IPS-18a (cell line): ENCODE results near the gene PPP2R2D.

Source experiments
- H3K27ac ChIP-seq: one replicate; pipeline ENCODE4 v1.5.1; 2013; ENCODE audit warnings: low read length
- H3K27me3 ChIP-seq: one replicate; pipeline ENCODE4 v1.6.1; 2013; ENCODE audit warnings: mild to moderate bottlenecking, low read length; ENCODE audit not compliant: control insufficient read depth, insufficient read depth
- H3K36me3 ChIP-seq: one replicate; pipeline ENCODE4 v1.6.1; 2013; ENCODE audit warnings: low read depth, low read length; ENCODE audit not compliant: control insufficient read depth
- H3K4me1 ChIP-seq: one replicate; pipeline ENCODE4 v1.6.1; 2013; ENCODE audit warnings: low read depth, low read length; ENCODE audit not compliant: control insufficient read depth
- H3K4me3 ChIP-seq: one replicate; pipeline ENCODE4 v1.5.1; 2013; ENCODE audit warnings: low read length
- H3K9ac ChIP-seq: one replicate; pipeline ENCODE4 v1.6.1; 2013; ENCODE audit warnings: mild to moderate bottlenecking, low read length, moderate library complexity
- H3K9me3 ChIP-seq: one replicate; pipeline ENCODE4 v1.6.1; 2013; ENCODE audit warnings: low read depth, low read length; ENCODE audit not compliant: control insufficient read depth

Gene PPP2R2D

GRCh38 chr10:132002004-132002403 lies 101.2 kb downstream of the PPP2R2D start:
- H3K27ac ChIP-seq: no peak overlapping the region
- no peaks in the 10 kb centered on the region for H3K36me3 ChIP-seq
- H3K27me3 ChIP-seq: no peaks in the 10 kb centered on the region
- H3K4me3 ChIP-seq: no peak overlapping the region
- no peak overlapping the region for H3K9ac ChIP-seq
- peaks cover 28% of the 10 kb centered on the region for H3K4me1 ChIP-seq
- no peaks in the 10 kb centered on the region for H3K9me3 ChIP-seq

DNA sequence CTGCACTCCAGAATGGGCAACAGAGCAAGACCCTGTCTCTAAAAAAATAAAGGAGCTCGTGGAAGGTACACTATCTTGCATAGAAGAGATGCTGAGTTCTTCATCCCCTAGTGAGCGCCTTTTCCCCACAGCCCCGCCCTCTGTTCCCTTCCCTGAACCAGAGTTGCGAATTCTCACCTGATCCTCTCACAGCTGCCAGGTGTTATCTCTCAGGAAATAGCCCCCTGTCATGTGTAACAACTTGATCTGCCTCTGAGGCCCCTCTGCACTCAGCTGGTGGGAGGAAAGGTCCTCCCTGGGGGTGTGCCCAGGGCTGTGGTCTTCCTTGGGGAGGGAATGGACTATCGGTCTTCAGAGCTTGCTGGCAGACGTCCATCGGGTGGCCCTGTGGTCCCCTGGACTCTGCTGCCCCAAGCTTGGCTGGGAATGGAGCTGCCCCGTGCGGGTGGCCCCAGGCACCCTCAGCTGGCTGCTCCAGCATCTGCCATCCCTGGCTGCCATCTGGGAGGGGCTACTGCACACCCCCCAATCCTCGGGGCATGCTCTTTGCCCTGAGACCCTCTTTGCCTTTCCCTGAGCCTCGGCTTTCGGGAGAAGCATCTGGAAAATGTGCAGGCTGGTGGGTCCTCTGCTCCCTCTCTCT lies 102.6 kb downstream of the PPP2R2D start:
- H3K27me3 ChIP-seq: no peaks in the 10 kb centered on the region
- no peak overlapping the region for H3K27ac ChIP-seq
- H3K4me1 ChIP-seq: peaks cover 21% of the 10 kb centered on the region
- H3K4me3 ChIP-seq: no peak overlapping the region
- no peaks in the 10 kb centered on the region for H3K9me3 ChIP-seq
- no peaks in the 10 kb centered on the region for H3K36me3 ChIP-seq
- H3K9ac ChIP-seq: no peak overlapping the region

- H3K9ac ChIP-seq: no peak overlapping the region
- H3K27me3 ChIP-seq: no peaks in the 10 kb centered on the region
- H3K4me3 ChIP-seq: no peak overlapping the region
- peaks cover 24% of the 10 kb centered on the region for H3K4me1 ChIP-seq
- no peaks in the 10 kb centered on the region for H3K36me3 ChIP-seq
- H3K27ac ChIP-seq: no peak overlapping the region
- H3K9me3 ChIP-seq: no peaks in the 10 kb centered on the region
Observed at GRCh38 chr10:132004052-132004451, 103.2 kb downstream of the PPP2R2D start.

GRCh38 chr10:132005147-132005546 lies 104.3 kb downstream of the PPP2R2D start:
- no peaks in the 10 kb centered on the region for H3K36me3 ChIP-seq
- H3K9ac ChIP-seq: no peak overlapping the region
- peaks cover 35% of the 10 kb centered on the region for H3K4me1 ChIP-seq
- H3K27ac ChIP-seq: no peak overlapping the region
- no peaks in the 10 kb centered on the region for H3K9me3 ChIP-seq
- no peaks in the 10 kb centered on the region for H3K27me3 ChIP-seq
- H3K4me3 ChIP-seq: no peak overlapping the region

DNA sequence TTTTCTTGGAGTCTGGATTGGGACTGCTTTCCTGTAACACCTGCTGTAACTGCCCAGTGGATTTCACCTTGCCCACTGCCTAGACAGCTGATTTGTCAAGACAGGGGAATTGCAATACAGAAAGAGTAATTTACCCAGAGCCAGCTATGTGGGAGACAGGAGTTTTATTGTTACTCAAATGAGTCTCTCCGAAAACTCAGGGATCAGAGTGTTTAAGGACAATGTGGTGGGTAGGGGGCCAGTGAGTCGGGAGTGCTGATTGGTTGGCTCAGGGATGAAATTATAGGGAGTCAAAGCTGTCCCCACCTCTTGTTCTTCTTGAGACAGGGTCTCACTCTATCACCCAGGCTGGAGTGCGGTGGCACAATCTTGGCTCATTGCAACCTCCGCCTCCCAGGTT lies 106.2 kb downstream of the PPP2R2D start:
- Histone ChIP-seq H3K36me3 (no peaks in the 10 kb centered on the region), H3K4me3 (no peak overlapping the region), H3K9me3 (no peaks in the 10 kb centered on the region), H3K27me3 (no peaks in the 10 kb centered on the region), H3K27ac (no peak overlapping the region), H3K4me1 (peaks cover 41% of the 10 kb centered on the region), H3K9ac (no peak overlapping the region)

DNA sequence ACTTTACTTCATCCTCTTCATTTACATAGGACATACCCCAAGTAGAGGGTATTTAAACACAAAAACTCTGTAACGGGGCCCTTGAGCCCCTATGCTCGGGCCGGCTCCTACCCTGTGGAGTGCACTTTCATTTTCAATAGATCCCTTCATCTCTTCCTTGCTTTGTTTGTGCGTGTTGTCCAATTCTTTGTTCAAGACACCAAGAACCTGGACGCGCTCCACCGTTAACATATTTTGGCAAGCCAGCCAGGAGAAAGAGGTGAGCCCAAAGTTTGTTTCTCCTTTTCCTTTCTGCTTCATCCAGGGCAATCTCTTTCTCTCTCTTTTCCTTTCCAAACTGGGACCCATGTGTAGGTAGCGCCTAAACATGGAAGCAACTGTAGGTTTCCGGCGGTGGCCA lies 106.9 kb downstream of the PPP2R2D start:
- no peak overlapping the region for H3K4me3 ChIP-seq
- H3K36me3 ChIP-seq: no peaks in the 10 kb centered on the region
- H3K4me1 ChIP-seq: peaks cover 41% of the 10 kb centered on the region
- no peaks in the 10 kb centered on the region for H3K27me3 ChIP-seq
- no peak overlapping the region for H3K9ac ChIP-seq
- no peaks in the 10 kb centered on the region for H3K9me3 ChIP-seq
- H3K27ac ChIP-seq: no peak overlapping the region
